H9 (cell line): ENCODE data around the gene CCDC82. TPM values are rescaled to one million over a fixed set of nuclear protein-coding genes. Genes with fewer than 3 reads are reported as not detected.

Experiments
- DNase-seq: peaks from one replicate; pipeline ENCODE4 v3.0.0-alpha.2; 2017
- H2AFZ ChIP-seq: one replicate; pipeline ENCODE4 v1.6.1; 2013; ENCODE audit warnings: mild to moderate bottlenecking, low read length, control low read depth, moderate library complexity
- H2AK5ac ChIP-seq: 2 replicates; pipeline ENCODE4 v1.6.1; 2013; ENCODE audit warnings: low read length, control low read depth, mixed read lengths; ENCODE audit not compliant: insufficient read length
- H2BK120ac ChIP-seq: one replicate; pipeline ENCODE4 v1.6.1; 2013; ENCODE audit warnings: low read depth, mild to moderate bottlenecking, low read length, control low read depth, inconsistent platforms; ENCODE audit not compliant: poor library complexity, severe bottlenecking
- H2BK12ac ChIP-seq: 2 replicates; pipeline ENCODE4 v1.6.1; 2013; ENCODE audit warnings: low read length, control low read depth, mixed read lengths, low read depth; ENCODE audit not compliant: insufficient read length
- H2BK15ac ChIP-seq: 2 replicates; pipeline ENCODE4 v1.6.1; 2013; ENCODE audit warnings: low read depth, low read length, control low read depth
- H2BK20ac ChIP-seq: one replicate; pipeline ENCODE4 v1.6.1; 2013; ENCODE audit warnings: low read depth, mild to moderate bottlenecking, low read length, control low read depth, inconsistent platforms; ENCODE audit not compliant: poor library complexity, severe bottlenecking
- H2BK5ac ChIP-seq: 2 replicates; pipeline ENCODE4 v1.6.1; 2013; ENCODE audit warnings: low read length, control low read depth, mixed read lengths; ENCODE audit not compliant: insufficient read length
- H3K14ac ChIP-seq: 2 replicates; pipeline ENCODE4 v1.6.1; 2013; ENCODE audit warnings: low read length, control low read depth; ENCODE audit not compliant: insufficient read depth
- H3K18ac ChIP-seq: 2 replicates; pipeline ENCODE4 v1.6.1; 2013; ENCODE audit warnings: low read depth, mild to moderate bottlenecking, mixed read lengths, low read length, control low read depth; ENCODE audit not compliant: insufficient read length
- H3K23ac ChIP-seq: 2 replicates; pipeline ENCODE4 v1.6.1; 2013; ENCODE audit warnings: low read length, control low read depth, mixed read lengths, low read depth; ENCODE audit not compliant: insufficient read length
- H3K23me2 ChIP-seq: 2 replicates; pipeline ENCODE4 v1.6.1; 2013; ENCODE audit warnings: low read depth, mild to moderate bottlenecking, mixed read lengths, low read length, control low read depth; ENCODE audit not compliant: insufficient read length, poor library complexity, severe bottlenecking
- H3K27ac ChIP-seq: 2 replicates; pipeline ENCODE4 v1.5.1; 2013; ENCODE audit warnings: low read length, control low read depth, mixed read lengths, low read depth; ENCODE audit not compliant: insufficient read length
- H3K27me3 ChIP-seq: 2 replicates; pipeline ENCODE4 v1.6.1; 2013; ENCODE audit warnings: low read length, control low read depth, inconsistent platforms; ENCODE audit not compliant: insufficient read depth
- H3K4ac ChIP-seq: 2 replicates; pipeline ENCODE4 v1.6.1; 2013; ENCODE audit warnings: low read depth, mild to moderate bottlenecking, control low read depth, inconsistent platforms, low read length, moderate library complexity
- H3K4me1 ChIP-seq: 2 replicates; pipeline ENCODE4 v1.6.1; 2013; ENCODE audit warnings: low read length, control low read depth, inconsistent platforms; ENCODE audit not compliant: insufficient read depth
- H3K4me2 ChIP-seq: 2 replicates; pipeline ENCODE4 v1.6.1; 2013; ENCODE audit warnings: low read length, control low read depth, mixed read lengths; ENCODE audit not compliant: insufficient read length, insufficient read depth
- H3K56ac ChIP-seq: 2 replicates; pipeline ENCODE4 v1.6.1; 2013; ENCODE audit warnings: low read depth, mild to moderate bottlenecking, mixed read lengths, low read length, control low read depth; ENCODE audit not compliant: insufficient read length
- H3K79me1 ChIP-seq: 2 replicates; pipeline ENCODE4 v1.6.1; 2013; ENCODE audit warnings: low read depth, mild to moderate bottlenecking, moderate library complexity, low read length, control low read depth, inconsistent platforms; ENCODE audit not compliant: insufficient read depth, poor library complexity, severe bottlenecking
- H3K79me2 ChIP-seq: 2 replicates; pipeline ENCODE4 v1.6.1; 2013; ENCODE audit warnings: low read length, control low read depth, inconsistent platforms; ENCODE audit not compliant: insufficient read depth
- H3K9ac ChIP-seq: 2 replicates; pipeline ENCODE4 v1.6.1; 2013; ENCODE audit warnings: low read length, control low read depth, mixed read lengths; ENCODE audit not compliant: insufficient read length; ENCODE audit errors: extremely low read depth
- H3K9me3 ChIP-seq: one replicate; pipeline ENCODE4 v1.6.1; 2013; ENCODE audit warnings: low read depth, low read length, inconsistent platforms; ENCODE audit not compliant: control insufficient read depth
- H3T11ph ChIP-seq: one replicate; pipeline ENCODE4 v1.6.1; 2013; ENCODE audit warnings: mild to moderate bottlenecking, low read length, control low read depth, inconsistent platforms
- H4K20me1 ChIP-seq: one replicate; pipeline ENCODE4 v1.6.1; 2013; ENCODE audit not compliant: control insufficient read depth, insufficient read length, insufficient read depth
- H4K5ac ChIP-seq: 2 replicates; pipeline ENCODE4 v1.6.1; 2013; ENCODE audit warnings: low read depth, mild to moderate bottlenecking, mixed read lengths, low read length, control low read depth; ENCODE audit not compliant: insufficient read length
- H4K8ac ChIP-seq: replicated peaks from 2 replicates; pipeline ENCODE4 v1.6.1; 2013; ENCODE audit warnings: low read length, control low read depth, mixed read lengths, low read depth; ENCODE audit not compliant: insufficient read length
- H4K91ac ChIP-seq: 2 replicates; pipeline ENCODE4 v1.6.1; 2013; ENCODE audit warnings: low read depth, mild to moderate bottlenecking, moderate library complexity, mixed read lengths, low read length, control low read depth; ENCODE audit not compliant: insufficient read length
- H3K27ac Mint-ChIP-seq, 3 experiments: 2 replicates in 2 of 3; 3 replicates in 1 of 3; pipeline ENCODE4 v1.8.0; 2020 to 2021; ENCODE audit warnings: mixed read lengths in 3 of 3, mild to moderate bottlenecking in 1 of 3, moderate library complexity in 1 of 3
- H3K27me3 Mint-ChIP-seq: 2 replicates; pipeline ENCODE4 v1.8.0; 2021; ENCODE audit warnings: low read depth, mild to moderate bottlenecking, moderate library complexity, mixed read lengths
- H3K36me3 Mint-ChIP-seq, 3 experiments: 2 replicates in 2 of 3; 3 replicates in 1 of 3; pipeline ENCODE4 v1.8.0; 2020 to 2021; ENCODE audit warnings: low read depth in 3 of 3, mixed read lengths in 3 of 3; ENCODE audit not compliant: insufficient read depth in 1 of 3
- H3K4me1 Mint-ChIP-seq, 2 experiments: 2 replicates each; pipeline ENCODE4 v1.8.0; 2020; ENCODE audit warnings: mixed read lengths in 2 of 2
- H3K4me3 Mint-ChIP-seq, 2 experiments: 2 replicates in 1 of 2; 3 replicates in 1 of 2; pipeline ENCODE4 v1.8.0; 2020 to 2021; ENCODE audit warnings: mild to moderate bottlenecking in 2 of 2, mixed read lengths in 2 of 2, moderate library complexity in 1 of 2
- H3K9me3 Mint-ChIP-seq, 2 experiments: 2 replicates in 1 of 2; 3 replicates in 1 of 2; pipeline ENCODE4 v1.8.0; 2020; ENCODE audit warnings: mild to moderate bottlenecking in 2 of 2, mixed read lengths in 2 of 2, moderate library complexity in 1 of 2
- CTCF ChIP-seq: fragments of 200-600 bp; sonication (generic); conservative IDR thresholded peaks from 3 replicates; pipeline ENCODE4 v1.8.0; 2021; ENCODE audit warnings: antibody characterized with exemption, mild to moderate bottlenecking
- WGBS: extraction: QIAGEN DNeasy Blood & Tissue Kit; methylation state at CpG from one replicate; pipeline ENCODE4 v1.1.7; 2013; ENCODE audit warnings: missing lambda C conversion rate, low lambda C conversion rate, mixed read lengths; ENCODE audit not compliant: insufficient read length; ENCODE audit errors: extremely low coverage; 5-methylcytosine and 5-hydroxymethylcytosine counted together
- microRNA-seq: library from miRNA; unstranded; fragments of <30 nt; microRNA quantifications from one replicate; pipeline ENCODE4, GENCODE V29; 2020; ENCODE audit warnings: borderline microRNAs expressed
- total RNA-seq: library from RNA; stranded (reverse); gene quantifications from 2 replicates; pipeline ENCODE4 v1.2.1, GENCODE V29; 2021

CCDC82 gene
- total RNA-seq, 1 experiment from 2014 or later, result 17.4 TPM

DNA sequence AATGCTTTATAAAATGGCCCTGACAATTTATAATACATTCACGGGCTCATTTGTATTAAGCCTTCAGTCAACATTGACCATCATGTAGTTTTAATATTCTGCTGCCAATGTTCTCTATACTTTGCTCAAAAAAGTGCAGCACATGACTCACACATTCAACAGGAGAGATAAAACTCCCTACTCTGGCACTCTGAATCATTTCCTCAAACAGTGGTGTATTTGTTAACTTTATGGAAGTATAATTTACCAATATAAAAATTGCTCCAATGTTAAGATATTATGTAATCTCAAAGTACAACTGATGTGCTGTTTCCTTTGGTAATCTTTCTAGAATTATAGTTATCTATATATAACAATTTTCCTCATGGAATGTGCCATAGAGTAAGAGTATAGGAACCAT, 86.6 kb downstream of the CCDC82 start:
- Histone ChIP-seq H4K5ac (no peak overlapping the region), H2BK20ac (no peak overlapping the region), H3K9me3 (no peaks in the 10 kb centered on the region), H3K79me1 (peaks cover 2% of the 10 kb centered on the region), H2AK5ac (no peak overlapping the region), H3K4ac (no peak overlapping the region), H3K79me2 (0 out of 2 replicates have a peak, but pooled peaks cover 1% of the 10 kb centered on the region), H2BK5ac (no peak overlapping the region), H3K14ac (no peak overlapping the region), H4K8ac (no peak overlapping the region), H2AFZ (no peak overlapping the region), H4K91ac (no peak overlapping the region), H3T11ph (no peak overlapping the region), H2BK12ac (no peak overlapping the region), H3K18ac (no peak overlapping the region), H3K27me3 (no peaks in the 10 kb centered on the region), H3K4me2 (no peak overlapping the region), H2BK120ac (no peak overlapping the region), H3K4me1 (peaks cover 10% of the 10 kb centered on the region; the same call in 1 of the 2 replicates), H3K23ac (no peak overlapping the region), H3K9ac (no peak overlapping the region), H3K27ac (no peak overlapping the region), H3K56ac (no peak overlapping the region), H2BK15ac (no peak overlapping the region), H3K23me2 (no peaks in the 10 kb centered on the region), H4K20me1 (no peaks in the 10 kb centered on the region)
- Mint-ChIP-seq H3K27ac (no peak overlapping the region), H3K9me3 (no peaks in the 10 kb centered on the region), H3K4me1 (peaks cover 26 to 38% of the 10 kb centered on the region in 2 experiments), H3K27me3 (no peaks in the 10 kb centered on the region), H3K4me3 (no peak overlapping the region), H3K36me3 (no peaks in the 10 kb centered on the region)
- TF ChIP-seq CTCF, result no peak
- no CpG with 5 or more reads among the region's 1 CpG for WGBS
- DNase-seq, result no peak

Small RNAs within 50 kb of the gene (microRNA-seq; reads per million reads assigned to microRNA genes)
- 0.35 reads per million for gene MIR1260B

Other genes starting within 250 kb of the CCDC82 start
- gene MAML2, start 46.7 kb downstream of the CCDC82 start, total RNA-seq, result 2.7 TPM in 2 replicates
- 3.0 and 3.6 TPM in 2 replicates for gene JRKL, start 101 bp upstream of the CCDC82 start, total RNA-seq